Loucy (cell line): ENCODE results near the gene U2SURP.
"Not testable (repeated sequence)": the region's sequence is repeated elsewhere in the genome, so short reads cannot be mapped to it uniquely, and the experiment has no call there.

Experiments used
- H2AFZ ChIP-seq: fragments of 200-600 bp; sonication (generic); 2 replicates; pipeline ENCODE4 v1.6.0; 2016; ENCODE audit warnings: antibody characterized with exemption, mild to moderate bottlenecking, low read length, moderate library complexity
- H3F3A ChIP-seq: fragments of 200-600 bp; 2 replicates; pipeline ENCODE4 v1.6.0; 2016; ENCODE audit warnings: antibody characterized with exemption, low read depth, mild to moderate bottlenecking
- H3K27me3 ChIP-seq: fragments of 200-600 bp; sonication (generic); 2 replicates; pipeline ENCODE4 v1.6.1; 2014; ENCODE audit warnings: low read length, mild to moderate bottlenecking; ENCODE audit not compliant: insufficient read depth, poor library complexity, severe bottlenecking
- H3K36me3 ChIP-seq: fragments of 200-600 bp; sonication (generic); 2 replicates; pipeline ENCODE4 v1.6.1; 2016; ENCODE audit warnings: low read length; ENCODE audit not compliant: insufficient read depth
- H3K4me1 ChIP-seq: fragments of 200-600 bp; sonication (generic); 2 replicates; pipeline ENCODE4 v1.5.1; 2014; ENCODE audit warnings: low read length, mild to moderate bottlenecking; ENCODE audit not compliant: insufficient read depth, poor library complexity, severe bottlenecking
- H3K4me2 ChIP-seq: fragments of 200-600 bp; sonication (generic); 2 replicates; pipeline ENCODE4 v1.6.0; 2014; ENCODE audit warnings: antibody characterized with exemption, low read length, low read depth, mild to moderate bottlenecking; ENCODE audit not compliant: poor library complexity, severe bottlenecking
- H3K4me3 ChIP-seq: fragments of 200-600 bp; sonication (generic); 2 replicates; pipeline ENCODE4 v1.5.1; 2014; ENCODE audit warnings: low read length, mild to moderate bottlenecking, mixed read lengths; ENCODE audit not compliant: poor library complexity, severe bottlenecking
- H3K79me2 ChIP-seq: fragments of 200-600 bp; sonication (generic); 2 replicates; pipeline ENCODE4 v1.6.1; 2014; ENCODE audit warnings: low read length; ENCODE audit not compliant: insufficient read depth
- H3K9ac ChIP-seq: fragments of 200-600 bp; sonication (generic); 2 replicates; pipeline ENCODE4 v1.6.0; 2014; ENCODE audit warnings: mild to moderate bottlenecking, low read depth, low read length, moderate library complexity; ENCODE audit not compliant: poor library complexity, severe bottlenecking
- H3K9me2 ChIP-seq: fragments of 200-600 bp; sonication (generic); replicated peaks from 2 replicates; pipeline ENCODE4 v1.6.1; 2016; ENCODE audit warnings: low read depth, low read length, mixed read lengths
- H3K9me3 ChIP-seq: fragments of 200-600 bp; sonication (generic); 2 replicates; pipeline ENCODE4 v1.6.1; 2014; ENCODE audit warnings: mild to moderate bottlenecking, antibody characterized with exemption, low read length, low read depth; ENCODE audit not compliant: insufficient read depth
- H4K20me1 ChIP-seq: fragments of 200-600 bp; sonication (generic); 2 replicates; pipeline ENCODE4 v1.6.0; 2014; ENCODE audit warnings: antibody characterized with exemption, low read length, mild to moderate bottlenecking; ENCODE audit not compliant: insufficient read depth, poor library complexity, severe bottlenecking
- EZH2phosphoT487 ChIP-seq: fragments of 200-600 bp; IDR thresholded peaks from 2 replicates; pipeline ENCODE4 v1.6.1; 2018; ENCODE audit warnings: antibody characterized with exemption, mild to moderate bottlenecking, moderate library complexity, borderline replicate concordance
- TF ChIP-seq, protein P1 (sequence below): fragments of 200-600 bp; sonication (generic); conservative IDR thresholded peaks from 2 replicates; pipeline ENCODE4 v1.5.1; 2014; ENCODE audit warnings: mild to moderate bottlenecking, antibody characterized with exemption, low read length

Gene U2SURP

DNA sequence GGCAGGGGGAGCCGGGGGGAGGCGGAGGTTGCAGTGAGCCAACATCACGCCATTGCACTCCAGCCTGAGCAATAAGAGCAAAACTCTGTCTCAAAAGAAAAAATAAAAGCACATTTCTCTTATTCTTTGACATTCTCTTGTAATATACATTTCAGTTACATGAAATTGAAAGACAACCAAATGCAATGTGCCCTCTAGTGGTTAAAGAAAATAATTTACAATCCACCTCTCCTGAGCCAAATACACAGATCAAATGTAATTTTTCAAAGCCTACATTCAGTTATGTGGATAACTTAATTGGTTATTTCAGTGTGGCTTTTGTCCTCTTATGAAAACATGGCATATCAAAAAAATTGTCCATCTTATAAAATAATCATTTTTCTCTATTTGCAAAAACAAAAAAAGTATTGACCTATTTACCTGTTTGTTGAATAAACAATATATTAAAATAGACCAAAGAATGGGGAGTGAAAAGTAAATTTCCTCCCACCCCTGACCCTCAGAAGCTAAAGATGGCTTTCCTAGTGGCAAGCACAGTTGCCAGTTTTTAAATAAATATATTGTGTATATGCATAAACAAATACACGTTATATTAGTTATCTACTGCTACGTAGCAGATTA lies 14.2 kb upstream of the U2SURP start:
- H3K4me3 ChIP-seq = no peak overlapping the region
- H3F3A ChIP-seq = no peaks in the 10 kb centered on the region; the same call in 1 of the 2 replicates
- no peak overlapping the region for H3K4me2 ChIP-seq
- peaks cover 6% of the 10 kb centered on the region for H3K4me1 ChIP-seq
- no peaks in the 10 kb centered on the region for H3K9me3 ChIP-seq
- no peak overlapping the region for H2AFZ ChIP-seq
- no peaks in the 10 kb centered on the region for H3K27me3 ChIP-seq
- no peaks in the 10 kb centered on the region for H3K79me2 ChIP-seq
- no peaks in the 10 kb centered on the region for H4K20me1 ChIP-seq
- H3K9me2 ChIP-seq = no peaks in the 10 kb centered on the region
- TF ChIP-seq, protein P1, sequence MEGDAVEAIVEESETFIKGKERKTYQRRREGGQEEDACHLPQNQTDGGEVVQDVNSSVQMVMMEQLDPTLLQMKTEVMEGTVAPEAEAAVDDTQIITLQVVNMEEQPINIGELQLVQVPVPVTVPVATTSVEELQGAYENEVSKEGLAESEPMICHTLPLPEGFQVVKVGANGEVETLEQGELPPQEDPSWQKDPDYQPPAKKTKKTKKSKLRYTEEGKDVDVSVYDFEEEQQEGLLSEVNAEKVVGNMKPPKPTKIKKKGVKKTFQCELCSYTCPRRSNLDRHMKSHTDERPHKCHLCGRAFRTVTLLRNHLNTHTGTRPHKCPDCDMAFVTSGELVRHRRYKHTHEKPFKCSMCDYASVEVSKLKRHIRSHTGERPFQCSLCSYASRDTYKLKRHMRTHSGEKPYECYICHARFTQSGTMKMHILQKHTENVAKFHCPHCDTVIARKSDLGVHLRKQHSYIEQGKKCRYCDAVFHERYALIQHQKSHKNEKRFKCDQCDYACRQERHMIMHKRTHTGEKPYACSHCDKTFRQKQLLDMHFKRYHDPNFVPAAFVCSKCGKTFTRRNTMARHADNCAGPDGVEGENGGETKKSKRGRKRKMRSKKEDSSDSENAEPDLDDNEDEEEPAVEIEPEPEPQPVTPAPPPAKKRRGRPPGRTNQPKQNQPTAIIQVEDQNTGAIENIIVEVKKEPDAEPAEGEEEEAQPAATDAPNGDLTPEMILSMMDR = peak; percentile 73
- no peak for TF ChIP-seq EZH2phosphoT487
- H3K36me3 ChIP-seq = no peaks in the 10 kb centered on the region
- no peak overlapping the region for H3K9ac ChIP-seq

DNA sequence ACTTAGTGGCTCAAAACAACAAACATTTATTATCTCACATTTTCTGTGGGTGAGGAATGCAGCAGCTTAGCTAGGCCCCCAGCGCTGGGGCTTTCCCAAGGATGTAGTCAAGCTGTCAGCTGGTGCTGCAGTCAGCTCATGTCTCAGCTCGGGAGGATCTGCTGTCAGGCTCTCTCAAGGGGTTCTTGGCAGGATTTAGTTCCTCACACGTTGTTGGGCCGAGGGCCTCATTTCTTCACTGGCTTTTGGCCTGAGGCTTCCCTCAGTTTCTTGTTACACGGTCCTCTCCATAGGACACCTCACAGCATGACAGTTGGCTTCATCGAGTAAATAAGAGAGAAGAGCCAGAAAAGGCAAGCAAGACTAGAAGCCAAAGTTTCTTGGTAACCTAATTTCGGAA lies 13.7 kb upstream of the U2SURP start:
- no peaks in the 10 kb centered on the region for H3K36me3 ChIP-seq
- no peaks in the 10 kb centered on the region for H3K79me2 ChIP-seq
- H3K4me1 ChIP-seq = peaks cover 6% of the 10 kb centered on the region
- no peak overlapping the region for H3K9ac ChIP-seq
- no peaks in the 10 kb centered on the region; the same call in 1 of the 2 replicates for H3F3A ChIP-seq
- H4K20me1 ChIP-seq = no peaks in the 10 kb centered on the region
- no peak overlapping the region for H3K4me2 ChIP-seq
- TF ChIP-seq, protein P1 = no peak
- TF ChIP-seq EZH2phosphoT487 = no peak
- no peak overlapping the region for H3K4me3 ChIP-seq
- no peaks in the 10 kb centered on the region for H3K9me2 ChIP-seq
- no peaks in the 10 kb centered on the region for H3K9me3 ChIP-seq
- no peaks in the 10 kb centered on the region for H3K27me3 ChIP-seq
- peak overlapping the region; percentile 82 for H2AFZ ChIP-seq

DNA sequence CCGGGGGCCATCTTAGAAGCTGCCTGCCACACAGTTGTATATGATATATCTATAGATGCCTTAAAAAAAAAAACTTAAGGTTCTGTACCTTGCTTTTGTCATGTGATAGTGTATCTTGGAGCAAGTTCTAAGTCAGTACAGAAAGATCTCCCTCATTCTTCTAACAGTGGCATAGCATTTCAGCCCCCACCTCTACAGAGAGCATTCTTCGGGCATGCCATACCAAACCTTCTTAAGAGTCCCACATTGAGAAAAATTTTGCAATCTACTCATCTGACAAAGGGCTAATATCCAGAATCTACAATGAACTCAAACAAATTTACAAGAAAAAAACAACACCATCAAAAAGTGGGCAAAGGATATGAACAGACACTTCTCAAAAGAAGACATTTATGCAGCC lies 13.1 kb upstream of the U2SURP start:
- H3F3A ChIP-seq, H3K79me2 ChIP-seq, H3K4me1 ChIP-seq, H3K4me3 ChIP-seq, H3K27me3 ChIP-seq, H3K4me2 ChIP-seq, H3K36me3 ChIP-seq, H3K9ac ChIP-seq, H3K9me3 ChIP-seq, H4K20me1 ChIP-seq, H2AFZ ChIP-seq, H3K9me2 ChIP-seq: not testable (repeated sequence)

DNA sequence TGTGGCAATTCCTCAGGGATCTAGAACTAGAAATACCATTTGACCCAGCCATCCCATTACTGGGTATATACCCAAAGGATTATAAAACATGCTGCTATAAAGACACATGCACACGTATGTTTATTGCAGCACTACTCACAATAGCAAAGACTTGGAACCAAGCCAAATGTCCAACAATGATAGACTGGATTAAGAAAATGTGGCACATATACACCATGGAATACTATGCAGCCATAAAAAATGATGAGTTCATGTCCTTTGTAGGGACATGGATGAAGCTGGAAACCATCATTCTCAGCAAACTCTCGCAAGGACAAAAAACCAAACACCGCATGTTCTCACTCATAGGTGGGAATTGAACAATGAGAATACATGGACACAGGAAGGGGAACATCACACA lies 12.5 kb upstream of the U2SURP start:
- H3K9me2 ChIP-seq, H2AFZ ChIP-seq: not testable (repeated sequence)

More for the DNA sequence above, 12.5 kb upstream of the U2SURP start:
- not testable (repeated sequence) for H3K79me2 ChIP-seq, H3K4me1 ChIP-seq, H4K20me1 ChIP-seq, H3F3A ChIP-seq, H3K4me3 ChIP-seq, H3K27me3 ChIP-seq, H3K36me3 ChIP-seq, H3K9me3 ChIP-seq, H3K4me2 ChIP-seq, H3K9ac ChIP-seq
